Kidney epithelial cell (primary cell): ENCODE results near the gene CDH23. TPM values are rescaled to one million over a fixed set of nuclear protein-coding genes. Genes with fewer than 3 reads are reported as not detected.

Source experiments
- DNase-seq: peaks from one replicate; pipeline ENCODE4 v3.0.0-alpha.2; 2010; ENCODE audit warnings: low read depth
- H3K27me3 ChIP-seq: 2 replicates; pipeline ENCODE4 v1.6.0; 2011; ENCODE audit warnings: low read length; ENCODE audit not compliant: control insufficient read depth, insufficient read depth
- H3K36me3 ChIP-seq: 2 replicates; pipeline ENCODE4 v1.5.1; 2011; ENCODE audit warnings: low read length; ENCODE audit not compliant: control insufficient read depth, insufficient read depth
- H3K4me3 ChIP-seq: 2 replicates; pipeline ENCODE4 v1.5.1; 2011; ENCODE audit warnings: low read depth, mild to moderate bottlenecking, control low read depth, low read length
- CTCF ChIP-seq: IDR thresholded peaks from 2 replicates; pipeline ENCODE4 v1.5.1; 2011; ENCODE audit warnings: mild to moderate bottlenecking, moderate library complexity, low read length, control low read depth, inconsistent platforms; ENCODE audit not compliant: insufficient read depth, poor library complexity, severe bottlenecking
- total RNA-seq: library from RNA; depleted of rRNA; stranded (reverse); fragments of >200 nt; gene quantifications from 2 replicates; pipeline ENCODE4 v1.2.3, GENCODE V29; 2015

CDH23 gene
- total RNA-seq, 1 donor from 2014 or later, result 0.04 TPM

- Histone ChIP-seq H3K4me3 (no peak overlapping the region), H3K36me3 (no peaks in the 10 kb centered on the region), H3K27me3 (peaks cover 23% of the 10 kb centered on the region)
- no peak for DNase-seq
- no peak for TF ChIP-seq CTCF
These were observed 140.4 kb downstream of the CDH23 start for GRCh38 chr10:71537125-71537524.

- TF ChIP-seq CTCF, result no peak
- Histone ChIP-seq H3K4me3 (no peak overlapping the region), H3K27me3 (peaks cover 27% of the 10 kb centered on the region), H3K36me3 (no peaks in the 10 kb centered on the region)
- DNase-seq, result no peak
These were observed 141.0 kb downstream of the CDH23 start for GRCh38 chr10:71537681-71538080.

GRCh38 chr10:71538608-71539260, 142.0 kb downstream of the CDH23 start:
- no peak for DNase-seq
- no peaks in the 10 kb centered on the region for H3K36me3 ChIP-seq
- H3K4me3 ChIP-seq, result no peak overlapping the region
- TF ChIP-seq CTCF, result no peak
- peaks cover 27% of the 10 kb centered on the region for H3K27me3 ChIP-seq

GRCh38 chr10:71539442-71540118, 142.9 kb downstream of the CDH23 start:
- no peak for DNase-seq
- no peak for TF ChIP-seq CTCF
- H3K36me3 ChIP-seq, result no peaks in the 10 kb centered on the region
- H3K27me3 ChIP-seq, result peaks cover 26% of the 10 kb centered on the region
- no peak overlapping the region for H3K4me3 ChIP-seq

GRCh38 chr10:71542478-71542877, 145.8 kb downstream of the CDH23 start:
- no peak for TF ChIP-seq CTCF
- DNase-seq, result no peak
- Histone ChIP-seq H3K4me3 (no peak overlapping the region), H3K36me3 (no peaks in the 10 kb centered on the region), H3K27me3 (peaks cover 31% of the 10 kb centered on the region)
